ENCODE measurements around the gene ARRDC5.
"Not testable (repeated sequence)": the region's sequence is repeated elsewhere in the genome, so short reads cannot be mapped to it uniquely, and the experiment has no call there.

The ARRDC5 gene

GRCh38 chr19:4891066-4891465 is 11.6 kb downstream of the ARRDC5 start:
- Histone ChIP-seq H3K4me1 (ENCODE audit: low read length) (no peaks in the 10 kb centered on the region), H2AFZ (ENCODE audit: low read depth, low read length) (no peak overlapping the region), H3K4me2 (ENCODE audit: low read length) (no peak overlapping the region), H3K36me3 (replicated peaks; ENCODE audit: low read depth, low read length) (no peaks in the 10 kb centered on the region), H3K27me3 (ENCODE audit: low read depth, low read length) (0 out of 2 replicates have a peak, but pooled peaks cover 9% of the 10 kb centered on the region), H3K9me3 (ENCODE audit: insufficient read depth, low read length) (no peaks in the 10 kb centered on the region), H3K9ac (ENCODE audit: low read length) (no peak overlapping the region), H3K4me3 (ENCODE audit: low read length) (no peak overlapping the region), H3K27ac (ENCODE audit: low read length) (no peak overlapping the region), H4K20me1 (ENCODE audit: insufficient read depth, low read length) (no peaks in the 10 kb centered on the region), H3K79me2 (ENCODE audit: low read length) (no peaks in the 10 kb centered on the region)
- TF ChIP-seq EZH2phosphoT487 (IDR thresholded peaks at IDR 0.05; ENCODE audit: low read depth) (no peak), CTCF (IDR thresholded peaks at IDR 0.05; ENCODE audit: low read depth, low read length) (no peak)

DNA sequence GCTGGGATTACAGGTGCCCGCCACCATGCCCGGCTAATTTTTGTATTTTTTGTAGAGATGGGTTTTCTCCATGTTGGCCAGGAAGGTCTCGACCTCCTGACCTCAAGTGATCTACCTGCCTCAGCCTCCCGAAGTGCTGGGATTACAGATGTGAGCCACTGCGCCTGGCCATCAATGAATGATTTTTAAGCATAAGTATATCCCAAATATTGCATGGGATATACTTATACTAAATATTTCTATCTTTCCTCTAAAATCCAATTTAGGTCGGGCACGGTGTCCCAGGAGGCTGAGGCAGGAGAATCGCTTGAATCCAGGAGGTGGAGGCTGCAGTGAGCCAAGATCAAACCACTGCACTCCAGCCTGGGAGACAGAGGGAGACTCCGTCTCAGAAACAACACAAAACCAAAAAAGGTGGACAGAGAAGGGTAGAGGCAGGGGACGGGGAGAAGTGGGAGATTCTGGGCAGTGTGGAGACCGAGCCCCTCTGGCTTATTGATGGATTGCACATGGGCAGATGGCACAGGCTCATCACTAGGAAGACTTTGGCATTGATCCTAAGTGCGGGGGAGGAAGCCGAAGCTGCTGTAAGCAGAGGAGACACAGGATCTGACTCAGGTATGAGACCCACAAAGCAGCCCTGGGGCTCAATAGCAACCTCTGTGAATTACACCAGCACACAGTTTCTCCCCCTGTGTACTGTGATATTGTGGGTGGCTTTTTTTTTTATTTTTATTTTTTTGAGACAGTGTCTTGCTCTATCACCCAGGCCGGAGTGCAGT is 13.5 kb downstream of the ARRDC5 start:
- no peak overlapping the region for H3K4me2 ChIP-seq (ENCODE audit: low read length)
- no peaks in the 10 kb centered on the region for H4K20me1 ChIP-seq (ENCODE audit: insufficient read depth, low read length)

GRCh38 chr19:4887803-4888202 is 14.9 kb downstream of the ARRDC5 start:
- H2AFZ ChIP-seq (ENCODE audit: low read depth, low read length); H3K79me2 ChIP-seq (ENCODE audit: low read length): not testable (repeated sequence)

More for the DNA sequence above, 13.5 kb downstream of the ARRDC5 start:
- Histone ChIP-seq H3K4me1 (ENCODE audit: low read length) (no peaks in the 10 kb centered on the region), H3K9me3 (ENCODE audit: insufficient read depth, low read length) (no peaks in the 10 kb centered on the region), H3K27me3 (ENCODE audit: low read depth, low read length) (0 out of 2 replicates have a peak, but pooled peaks cover 9% of the 10 kb centered on the region), H3K36me3 (replicated peaks; ENCODE audit: low read depth, low read length) (no peaks in the 10 kb centered on the region), H3K27ac (ENCODE audit: low read length) (no peak overlapping the region), H3K79me2 (ENCODE audit: low read length) (no peaks in the 10 kb centered on the region), H3K4me3 (ENCODE audit: low read length) (no peak overlapping the region), H3K9ac (ENCODE audit: low read length) (no peak overlapping the region), H2AFZ (ENCODE audit: low read depth, low read length) (no peak overlapping the region)
- TF ChIP-seq EZH2phosphoT487 (IDR thresholded peaks at IDR 0.05; ENCODE audit: low read depth) = no peak
- no peak for TF ChIP-seq CTCF (IDR thresholded peaks at IDR 0.05; ENCODE audit: low read depth, low read length)

GRCh38 chr19:4884993-4885392 is 17.7 kb downstream of the ARRDC5 start:
- H2AFZ ChIP-seq (ENCODE audit: low read depth, low read length); H3K4me2 ChIP-seq (ENCODE audit: low read length); H3K9me3 ChIP-seq (ENCODE audit: insufficient read depth, low read length); H3K9ac ChIP-seq (ENCODE audit: low read length); H3K79me2 ChIP-seq (ENCODE audit: low read length); H3K4me1 ChIP-seq (ENCODE audit: low read length); H3K36me3 ChIP-seq (replicated peaks; ENCODE audit: low read depth, low read length); H3K27me3 ChIP-seq (ENCODE audit: low read depth, low read length); H4K20me1 ChIP-seq (ENCODE audit: insufficient read depth, low read length); H3K4me3 ChIP-seq (ENCODE audit: low read length); H3K27ac ChIP-seq (ENCODE audit: low read length): not testable (repeated sequence)

More at GRCh38 chr19:4887803-4888202, 14.9 kb downstream of the ARRDC5 start:
- H3K4me1 ChIP-seq (ENCODE audit: low read length); H3K4me3 ChIP-seq (ENCODE audit: low read length); H3K4me2 ChIP-seq (ENCODE audit: low read length); H4K20me1 ChIP-seq (ENCODE audit: insufficient read depth, low read length); H3K9me3 ChIP-seq (ENCODE audit: insufficient read depth, low read length); H3K36me3 ChIP-seq (replicated peaks; ENCODE audit: low read depth, low read length); H3K27ac ChIP-seq (ENCODE audit: low read length); H3K9ac ChIP-seq (ENCODE audit: low read length); H3K27me3 ChIP-seq (ENCODE audit: low read depth, low read length): not testable (repeated sequence)

DNA sequence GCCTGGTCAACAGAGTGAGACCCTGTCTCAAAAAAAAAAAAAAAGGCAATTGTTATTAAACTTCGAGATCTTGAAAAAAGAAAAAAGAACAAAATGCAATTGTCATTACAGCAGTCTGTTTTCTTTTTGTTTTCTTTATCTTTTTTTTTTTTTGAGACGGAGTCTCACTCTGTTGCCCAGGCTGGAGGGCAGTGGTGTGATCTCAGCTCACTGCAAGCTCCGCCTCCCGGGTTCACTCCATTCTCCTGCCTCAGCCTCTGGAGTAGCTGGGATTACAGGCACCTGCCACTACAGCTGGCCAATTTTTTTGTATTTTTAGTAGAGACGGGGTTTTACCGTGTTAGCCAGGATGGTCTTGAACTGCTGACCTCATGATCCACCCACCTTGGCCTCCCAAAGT is 19.8 kb downstream of the ARRDC5 start:
- not testable (repeated sequence) for H2AFZ ChIP-seq (ENCODE audit: low read depth, low read length); H3K79me2 ChIP-seq (ENCODE audit: low read length); H3K36me3 ChIP-seq (replicated peaks; ENCODE audit: low read depth, low read length); H3K27me3 ChIP-seq (ENCODE audit: low read depth, low read length); H3K27ac ChIP-seq (ENCODE audit: low read length); H3K9ac ChIP-seq (ENCODE audit: low read length); H4K20me1 ChIP-seq (ENCODE audit: insufficient read depth, low read length); H3K4me2 ChIP-seq (ENCODE audit: low read length); H3K4me1 ChIP-seq (ENCODE audit: low read length); H3K4me3 ChIP-seq (ENCODE audit: low read length); H3K9me3 ChIP-seq (ENCODE audit: insufficient read depth, low read length)

Measured in OCI-LY3 (cell line).